HEK293 (cell line): ENCODE measurements around the gene KCNMA1.

ENCODE experiments used
- CTCF ChIA-PET: fragments of 350-600 bp; formaldehyde crosslinking; extraction: SDS; loops from one replicate; lab custom pipeline; 2021; ENCODE audit warnings: antibody characterized with exemption; lab: Yijun Ruan, JAX
- POLR2A ChIA-PET: fragments of 300-600 bp; formaldehyde crosslinking; extraction: SDS; loops from one replicate; lab custom pipeline; 2020; ENCODE audit warnings: antibody characterized with exemption, inconsistent platforms; lab: Yijun Ruan, JAX
- H3K27ac ChIP-seq: fragments of 200-500 bp; sonication (Bioruptor generic); 2 replicates; pipeline ENCODE4 v1.5.1; 2014; ENCODE audit warnings: low read depth, low read length, control low read depth, inconsistent platforms; ENCODE audit errors: extremely low read depth
- H3K36me3 ChIP-seq, 2 experiments: fragments of 200-500 bp in 1 of 2; sonication (Bioruptor generic) in 1 of 2; 1 replicate in 1 of 2; 2 replicates in 1 of 2; pipeline ENCODE4 v1.5.1; 2014 to 2017; ENCODE audit warnings: inconsistent platforms in 2 of 2, low read length in 2 of 2; ENCODE audit not compliant: control insufficient read depth in 2 of 2, insufficient read depth in 1 of 2
- H3K4me1 ChIP-seq: fragments of 200-500 bp; sonication (Bioruptor generic); 2 replicates; pipeline ENCODE4 v1.5.1; 2014; ENCODE audit warnings: mild to moderate bottlenecking, low read length, inconsistent platforms; ENCODE audit not compliant: control insufficient read depth, insufficient read depth
- H3K4me3 ChIP-seq: 2 replicates; pipeline ENCODE4 v1.5.1; 2011; ENCODE audit warnings: low read depth, mild to moderate bottlenecking, control low read depth, low read length, moderate library complexity
- H3K9me3 ChIP-seq: fragments of 200-500 bp; sonication (Bioruptor generic); 2 replicates; pipeline ENCODE4 v1.5.1; 2014; ENCODE audit warnings: low read depth, low read length, inconsistent platforms; ENCODE audit not compliant: control insufficient read depth, insufficient read depth
- GLIS2 ChIP-seq: fragments of 450-650 bp; formaldehyde crosslinking; IDR thresholded peaks from 2 replicates; pipeline ENCODE4 v1.5.1; 2016; ENCODE audit warnings: missing biosample characterization, missing genetic modification characterization
- KLF1 ChIP-seq: fragments of 450-650 bp; formaldehyde crosslinking; IDR thresholded peaks from 2 replicates; pipeline ENCODE4 v1.5.1; 2016; ENCODE audit warnings: missing biosample characterization, missing genetic modification characterization
- KLF7 ChIP-seq: fragments of 450-650 bp; formaldehyde crosslinking; IDR thresholded peaks from 2 replicates; pipeline ENCODE4 v1.5.1; 2016; ENCODE audit warnings: missing biosample characterization, missing genetic modification characterization, borderline replicate concordance
- MYNN ChIP-seq: fragments of 450-650 bp; formaldehyde crosslinking; IDR thresholded peaks from 2 replicates; pipeline ENCODE4 v1.5.1; 2016; ENCODE audit warnings: missing biosample characterization, missing genetic modification characterization, borderline replicate concordance
- OVOL3 ChIP-seq: fragments of 450-650 bp; formaldehyde crosslinking; IDR thresholded peaks from 2 replicates; pipeline ENCODE4 v1.5.1; 2016; ENCODE audit warnings: missing biosample characterization, missing genetic modification characterization
- PRDM1 ChIP-seq: fragments of 450-650 bp; formaldehyde crosslinking; IDR thresholded peaks from 2 replicates; pipeline ENCODE4; 2016; ENCODE audit warnings: missing biosample characterization, missing genetic modification characterization
- ZEB2 ChIP-seq: fragments of 450-650 bp; formaldehyde crosslinking; IDR thresholded peaks from 2 replicates; pipeline ENCODE4 v1.5.1; 2016; ENCODE audit warnings: missing biosample characterization, missing genetic modification characterization
- ZNF121 ChIP-seq: fragments of 450-650 bp; formaldehyde crosslinking; IDR thresholded peaks from 2 replicates; pipeline ENCODE4 v1.5.1; 2016; ENCODE audit warnings: missing biosample characterization, missing genetic modification characterization
- ZNF146 ChIP-seq: fragments of 450-650 bp; formaldehyde crosslinking; IDR thresholded peaks from 2 replicates; pipeline ENCODE4 v1.5.1; 2016; ENCODE audit warnings: missing biosample characterization, missing genetic modification characterization
- ZNF184 ChIP-seq: fragments of 450-650 bp; IDR thresholded peaks from 2 replicates; pipeline ENCODE4 v1.5.1; 2018; ENCODE audit warnings: missing biosample characterization, mild to moderate bottlenecking, missing genetic modification characterization
- ZNF19 ChIP-seq: fragments of 450-650 bp; formaldehyde crosslinking; IDR thresholded peaks from 2 replicates; pipeline ENCODE4; 2016; ENCODE audit warnings: missing biosample characterization, missing genetic modification characterization, low read depth
- ZNF214 ChIP-seq: fragments of 450-650 bp; formaldehyde crosslinking; IDR thresholded peaks from 2 replicates; pipeline ENCODE4 v1.5.1; 2017; ENCODE audit warnings: missing biosample characterization, mild to moderate bottlenecking, missing genetic modification characterization, borderline replicate concordance
- ZNF223 ChIP-seq: fragments of 450-650 bp; formaldehyde crosslinking; IDR thresholded peaks from 2 replicates; pipeline ENCODE4 v1.5.1; 2016; ENCODE audit warnings: missing biosample characterization, missing genetic modification characterization
- ZNF302 ChIP-seq: fragments of 450-650 bp; formaldehyde crosslinking; IDR thresholded peaks from 2 replicates; pipeline ENCODE4 v1.5.1; 2016; ENCODE audit warnings: missing biosample characterization, missing genetic modification characterization, low read depth
- ZNF324 ChIP-seq: fragments of 450-650 bp; formaldehyde crosslinking; IDR thresholded peaks from 2 replicates; pipeline ENCODE4 v1.5.1; 2016; ENCODE audit warnings: missing biosample characterization, missing genetic modification characterization
- ZNF335 ChIP-seq: fragments of 450-650 bp; formaldehyde crosslinking; conservative IDR thresholded peaks from 2 replicates; pipeline ENCODE4 v1.5.1; 2016; ENCODE audit warnings: missing biosample characterization, missing genetic modification characterization
- ZNF416 ChIP-seq: fragments of 450-650 bp; formaldehyde crosslinking; IDR thresholded peaks from 2 replicates; pipeline ENCODE4 v1.5.1; 2016; ENCODE audit warnings: missing biosample characterization, missing genetic modification characterization
- ZNF544 ChIP-seq: fragments of 450-650 bp; formaldehyde crosslinking; IDR thresholded peaks from 2 replicates; pipeline ENCODE4 v1.5.0; 2017; ENCODE audit warnings: missing biosample characterization, missing genetic modification characterization
- ZNF548 ChIP-seq: fragments of 450-650 bp; formaldehyde crosslinking; IDR thresholded peaks from 2 replicates; pipeline ENCODE4 v1.5.1; 2016; ENCODE audit warnings: missing biosample characterization, missing genetic modification characterization
- ZNF585B ChIP-seq: fragments of 450-650 bp; formaldehyde crosslinking; IDR thresholded peaks from 2 replicates; pipeline ENCODE4 v1.5.1; 2016; ENCODE audit warnings: missing biosample characterization, missing genetic modification characterization
- ZNF707 ChIP-seq: fragments of 450-650 bp; formaldehyde crosslinking; IDR thresholded peaks from 2 replicates; pipeline ENCODE4 v1.5.1; 2016; ENCODE audit warnings: missing biosample characterization, missing genetic modification characterization
- TF ChIP-seq, protein P1 (sequence below): fragments of 450-650 bp; formaldehyde crosslinking; IDR thresholded peaks from 2 replicates; pipeline ENCODE4 v1.5.1; 2017; ENCODE audit warnings: missing biosample characterization, missing genetic modification characterization
- TF ChIP-seq, protein P2 (sequence below): IDR thresholded peaks from 2 replicates; pipeline ENCODE4 v1.6.1; 2011; ENCODE audit warnings: mild to moderate bottlenecking, low read depth, low read length, borderline replicate concordance
- TF ChIP-seq, protein P3 (sequence below): fragments of 450-650 bp; IDR thresholded peaks from 2 replicates; pipeline ENCODE4 v1.5.1; 2018; ENCODE audit warnings: missing biosample characterization, missing genetic modification characterization

KCNMA1 gene

DNA sequence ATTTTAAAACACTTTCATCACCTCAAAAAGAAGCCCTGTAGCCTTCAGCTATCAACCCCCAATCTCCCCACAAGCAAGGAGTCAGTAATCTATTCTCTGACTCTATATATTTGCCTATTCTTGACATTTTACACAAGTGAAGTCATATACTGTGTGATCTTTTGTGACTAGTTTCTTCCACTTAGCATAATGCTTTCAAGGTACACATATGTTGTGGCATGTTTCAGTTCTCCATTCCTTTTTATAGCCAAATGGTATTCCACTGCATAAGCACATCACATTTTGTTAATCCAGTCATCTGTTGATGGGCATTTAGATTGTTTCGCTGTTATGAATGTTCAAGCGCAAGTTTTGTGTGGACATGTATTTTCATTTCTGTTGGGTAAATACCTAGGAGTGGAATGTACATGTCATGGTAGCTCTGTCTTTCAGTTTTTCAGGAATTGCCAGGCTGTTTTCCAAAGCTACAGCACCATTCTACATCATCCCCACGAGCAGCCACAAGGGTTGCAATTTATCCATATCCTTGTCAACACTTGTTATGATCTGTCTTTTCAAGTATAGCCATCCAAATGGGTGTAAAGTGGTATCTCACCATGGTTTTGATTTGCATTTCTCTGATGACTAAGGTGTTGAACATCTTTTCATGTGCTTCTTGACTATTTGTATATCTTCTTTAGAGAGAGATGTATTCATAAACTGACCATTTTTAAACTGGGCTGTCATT lies 405.6 kb downstream of the KCNMA1 start:
- TF ChIP-seq ZNF544 (tag by site-specific recombination) (no peak), ZNF184 (tag by site-specific recombination) (0 out of 2 replicates have a peak, but pooled peaks have one; percentile 45)
- no peaks in the 10 kb centered on the region for H3K9me3 ChIP-seq
- ChIA-PET CTCF (interaction anchor here (0.6 kb wide), 1 partner anchor 142 kb away, joined by 3 read pairs; no protein-coding TSS in a partner anchor), POLR2A (no interaction called here)
- no peak overlapping the region for H3K27ac ChIP-seq
- no peaks in the 10 kb centered on the region for H3K36me3 ChIP-seq
- H3K4me1 ChIP-seq, result peaks cover 2% of the 10 kb centered on the region; the same call in 1 of the 2 replicates
- no peak overlapping the region for H3K4me3 ChIP-seq

DNA sequence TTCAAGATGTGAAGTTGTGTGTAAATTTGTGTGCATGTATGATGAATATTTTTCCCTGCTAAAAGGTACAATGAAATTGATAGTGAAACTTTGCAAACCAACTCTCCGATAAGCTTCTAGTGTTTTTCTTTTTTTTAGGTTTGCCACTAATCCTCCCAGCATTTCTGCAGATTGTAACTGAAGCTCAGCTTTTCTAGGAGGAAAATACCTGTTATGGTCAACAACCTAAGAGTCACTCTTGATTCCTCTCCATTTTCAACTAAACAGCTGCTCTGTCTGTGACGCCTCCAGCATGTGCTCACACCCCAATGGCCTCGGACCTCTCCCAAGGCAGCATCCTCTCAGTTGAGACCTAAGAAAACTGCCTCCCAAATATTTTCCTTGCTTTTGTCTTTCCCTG lies 406.2 kb downstream of the KCNMA1 start:
- Histone ChIP-seq H3K4me3 (no peak overlapping the region), H3K27ac (no peak overlapping the region), H3K9me3 (no peaks in the 10 kb centered on the region), H3K4me1 (peaks cover 8% of the 10 kb centered on the region; the same call in 1 of the 2 replicates)
- CTCF ChIA-PET, result interaction anchor here (1.3 kb wide), 1 partner anchor 19 kb away, joined by 3 read pairs; no protein-coding TSS in a partner anchor
- POLR2A ChIA-PET, result no interaction called here
- no peak for TF ChIP-seq ZNF302
- TF ChIP-seq ZNF548 (tag by site-specific recombination), result no peak
- no peak for TF ChIP-seq ZEB2
- TF ChIP-seq ZNF585B, result no peak
- TF ChIP-seq KLF7 (tag by site-specific recombination), result no peak
- TF ChIP-seq MYNN, result no peak
- no peak for TF ChIP-seq ZNF707 (tag by site-specific recombination)
- no peak for TF ChIP-seq ZNF19 (tag by site-specific recombination)
- TF ChIP-seq KLF1 (tag by site-specific recombination), result no peak
- TF ChIP-seq GLIS2 (tag by site-specific recombination), result no peak
- TF ChIP-seq ZNF214 (tag by site-specific recombination), result no peak
- no peak for TF ChIP-seq ZNF416 (tag by site-specific recombination)
- no peak for TF ChIP-seq PRDM1 (tag by site-specific recombination)
- TF ChIP-seq ZNF121 (tag by site-specific recombination), result no peak
- TF ChIP-seq ZNF223 (tag by site-specific recombination), result no peak
- TF ChIP-seq OVOL3 (tag by site-specific recombination), result no peak
- TF ChIP-seq ZNF335 (tag by site-specific recombination), result no peak
- TF ChIP-seq, all 188 proteins: peak for 0
- no peaks in the 10 kb centered on the region for H3K36me3 ChIP-seq

DNA sequence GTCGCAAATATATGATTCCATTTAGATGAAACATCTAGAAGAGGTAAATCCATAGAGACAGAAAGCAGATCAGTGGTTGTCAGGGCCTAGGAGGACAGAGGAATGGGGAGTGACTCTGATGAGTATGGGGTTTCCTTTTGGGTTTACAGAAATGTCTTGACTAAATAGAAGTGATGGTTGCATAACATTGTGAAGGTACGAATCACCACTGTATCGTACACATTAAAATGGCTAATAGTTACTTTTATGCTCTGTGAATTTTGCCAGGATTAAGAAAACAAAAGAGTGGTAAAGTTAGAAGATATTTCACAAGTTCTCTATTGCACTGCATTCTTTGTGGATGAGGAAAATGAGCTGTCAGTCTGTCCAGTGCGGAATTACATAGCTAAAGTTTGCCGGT lies 407.4 kb downstream of the KCNMA1 start:
- Histone ChIP-seq H3K36me3 (no peaks in the 10 kb centered on the region), H3K4me1 (peaks cover 11% of the 10 kb centered on the region; the same call in 1 of the 2 replicates), H3K27ac (no peak overlapping the region), H3K9me3 (no peaks in the 10 kb centered on the region), H3K4me3 (no peak overlapping the region)
- CTCF ChIA-PET, result interaction anchor here (0.6 to 1.3 kb wide), 2 partner anchors 21 to 136 kb away, joined by 3 read pairs; no protein-coding TSS in a partner anchor
- POLR2A ChIA-PET, result no interaction called here
- TF ChIP-seq ZNF146 (tag by site-specific recombination), result no peak
- no peak for TF ChIP-seq ZNF324 (tag by site-specific recombination)
- TF ChIP-seq, protein P1, sequence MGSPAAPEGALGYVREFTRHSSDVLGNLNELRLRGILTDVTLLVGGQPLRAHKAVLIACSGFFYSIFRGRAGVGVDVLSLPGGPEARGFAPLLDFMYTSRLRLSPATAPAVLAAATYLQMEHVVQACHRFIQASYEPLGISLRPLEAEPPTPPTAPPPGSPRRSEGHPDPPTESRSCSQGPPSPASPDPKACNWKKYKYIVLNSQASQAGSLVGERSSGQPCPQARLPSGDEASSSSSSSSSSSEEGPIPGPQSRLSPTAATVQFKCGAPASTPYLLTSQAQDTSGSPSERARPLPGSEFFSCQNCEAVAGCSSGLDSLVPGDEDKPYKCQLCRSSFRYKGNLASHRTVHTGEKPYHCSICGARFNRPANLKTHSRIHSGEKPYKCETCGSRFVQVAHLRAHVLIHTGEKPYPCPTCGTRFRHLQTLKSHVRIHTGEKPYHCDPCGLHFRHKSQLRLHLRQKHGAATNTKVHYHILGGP, result no peak
- TF ChIP-seq, protein P2, sequence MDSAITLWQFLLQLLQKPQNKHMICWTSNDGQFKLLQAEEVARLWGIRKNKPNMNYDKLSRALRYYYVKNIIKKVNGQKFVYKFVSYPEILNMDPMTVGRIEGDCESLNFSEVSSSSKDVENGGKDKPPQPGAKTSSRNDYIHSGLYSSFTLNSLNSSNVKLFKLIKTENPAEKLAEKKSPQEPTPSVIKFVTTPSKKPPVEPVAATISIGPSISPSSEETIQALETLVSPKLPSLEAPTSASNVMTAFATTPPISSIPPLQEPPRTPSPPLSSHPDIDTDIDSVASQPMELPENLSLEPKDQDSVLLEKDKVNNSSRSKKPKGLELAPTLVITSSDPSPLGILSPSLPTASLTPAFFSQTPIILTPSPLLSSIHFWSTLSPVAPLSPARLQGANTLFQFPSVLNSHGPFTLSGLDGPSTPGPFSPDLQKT, result no peak
- TF ChIP-seq, protein P3, sequence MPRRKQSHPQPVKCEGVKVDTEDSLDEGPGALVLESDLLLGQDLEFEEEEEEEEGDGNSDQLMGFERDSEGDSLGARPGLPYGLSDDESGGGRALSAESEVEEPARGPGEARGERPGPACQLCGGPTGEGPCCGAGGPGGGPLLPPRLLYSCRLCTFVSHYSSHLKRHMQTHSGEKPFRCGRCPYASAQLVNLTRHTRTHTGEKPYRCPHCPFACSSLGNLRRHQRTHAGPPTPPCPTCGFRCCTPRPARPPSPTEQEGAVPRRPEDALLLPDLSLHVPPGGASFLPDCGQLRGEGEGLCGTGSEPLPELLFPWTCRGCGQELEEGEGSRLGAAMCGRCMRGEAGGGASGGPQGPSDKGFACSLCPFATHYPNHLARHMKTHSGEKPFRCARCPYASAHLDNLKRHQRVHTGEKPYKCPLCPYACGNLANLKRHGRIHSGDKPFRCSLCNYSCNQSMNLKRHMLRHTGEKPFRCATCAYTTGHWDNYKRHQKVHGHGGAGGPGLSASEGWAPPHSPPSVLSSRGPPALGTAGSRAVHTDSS (tag by site-specific recombination), result no peak
- no peak for TF ChIP-seq OVOL3 (tag by site-specific recombination)
